CD14-positive monocyte (primary cell): ENCODE data around the gene IRF2. TPM values are rescaled to one million over a fixed set of nuclear protein-coding genes. Genes with fewer than 3 reads are reported as not detected.

ENCODE experiments used
- DNase-seq, 3 donors: peaks; one replicate each; pipeline ENCODE4 v3.0.0-alpha.2; 2011 to 2022
- H2AFZ ChIP-seq: 2 replicates; pipeline ENCODE4 v1.6.0; 2012; ENCODE audit warnings: mild to moderate bottlenecking, low read depth, low read length, inconsistent platforms; ENCODE audit not compliant: insufficient read depth, poor library complexity, severe bottlenecking
- H3K27ac ChIP-seq, 2 donors: 1 replicate in 1 of 2; 2 replicates in 1 of 2; pipeline ENCODE4 v1.5.1; 2012 to 2013; ENCODE audit warnings: low read length in 2 of 2, control low read depth in 1 of 2, inconsistent platforms in 1 of 2, low read depth in 1 of 2, mild to moderate bottlenecking in 1 of 2
- H3K27me3 ChIP-seq, 2 donors: one replicate each; pipeline versions ENCODE4 v1.6.0 to v1.6.1; 2011 to 2013; ENCODE audit warnings: low read length in 2 of 2; ENCODE audit not compliant: control insufficient read depth in 2 of 2, insufficient read depth in 2 of 2
- H3K36me3 ChIP-seq, 2 donors: replicated peaks in 1 of 2; 1 replicate in 1 of 2; 2 replicates in 1 of 2; pipeline versions ENCODE4 v1.5.1 to v1.6.1; 2012 to 2013; ENCODE audit warnings: low read length in 2 of 2, control low read depth in 1 of 2, inconsistent platforms in 1 of 2, mild to moderate bottlenecking in 1 of 2; ENCODE audit not compliant: insufficient read depth in 2 of 2, control insufficient read depth in 1 of 2
- H3K4me1 ChIP-seq, 2 donors: 1 replicate in 1 of 2; 2 replicates in 1 of 2; pipeline versions ENCODE4 v1.5.1 to v1.6.1; 2012 to 2013; ENCODE audit warnings: low read length in 2 of 2, control low read depth in 1 of 2, inconsistent platforms in 1 of 2, mild to moderate bottlenecking in 1 of 2, moderate library complexity in 1 of 2; ENCODE audit not compliant: insufficient read depth in 2 of 2, control insufficient read depth in 1 of 2
- H3K4me2 ChIP-seq: replicated peaks from 2 replicates; pipeline ENCODE3; 2012; ENCODE audit warnings: low read length, moderate library complexity, mild to moderate bottlenecking; ENCODE audit not compliant: poor library complexity, severe bottlenecking; ENCODE audit errors: extremely low read depth
- H3K4me3 ChIP-seq, 3 experiments: fragments of 200-600 bp in 1 of 3; sonication (generic) in 1 of 3; replicated peaks in 1 of 3; 1 replicate in 2 of 3; 2 replicates in 1 of 3; pipeline ENCODE4 v1.5.1; 2011 to 2013; ENCODE audit warnings: low read length in 3 of 3, mild to moderate bottlenecking in 3 of 3, control low read depth in 2 of 3, low read depth in 2 of 3, inconsistent platforms in 1 of 3, moderate library complexity in 1 of 3
- H3K79me2 ChIP-seq: 2 replicates; pipeline ENCODE4 v1.6.0; 2012; ENCODE audit warnings: mild to moderate bottlenecking, control low read depth, inconsistent platforms, low read length, moderate library complexity; ENCODE audit not compliant: insufficient read depth
- H3K9ac ChIP-seq: 2 replicates; pipeline ENCODE4 v1.6.0; 2017; ENCODE audit warnings: low read length, mild to moderate bottlenecking; ENCODE audit not compliant: insufficient read depth, poor library complexity, severe bottlenecking
- H3K9me3 ChIP-seq, 2 donors: replicated peaks in 1 of 2; 1 replicate in 1 of 2; 2 replicates in 1 of 2; pipeline versions ENCODE4 v1.5.1 to v1.6.1; 2012 to 2013; ENCODE audit warnings: low read length in 2 of 2, control low read depth in 1 of 2; ENCODE audit not compliant: control insufficient read depth in 1 of 2, insufficient read depth in 1 of 2
- H4K20me1 ChIP-seq: 2 replicates; pipeline ENCODE4 v1.6.0; 2012; ENCODE audit warnings: mild to moderate bottlenecking, low read length, control low read depth, moderate library complexity; ENCODE audit not compliant: insufficient read depth
- H3K27ac Mint-ChIP-seq, 7 donors: one replicate each; pipeline ENCODE4 v1.8.0; 2020; ENCODE audit warnings: mild to moderate bottlenecking in 7 of 7, mixed read lengths in 7 of 7, moderate library complexity in 6 of 7, inconsistent platforms in 2 of 7
- H3K27me3 Mint-ChIP-seq, 3 donors: one replicate each; pipeline ENCODE4 v1.8.0; 2021 to 2022; ENCODE audit warnings: low read depth in 3 of 3, mild to moderate bottlenecking in 3 of 3, mixed read lengths in 3 of 3, moderate library complexity in 3 of 3, inconsistent platforms in 1 of 3
- H3K36me3 Mint-ChIP-seq, 2 donors: one replicate each; pipeline ENCODE4 v1.8.0; 2020; ENCODE audit warnings: mixed read lengths in 2 of 2, inconsistent platforms in 1 of 2, mild to moderate bottlenecking in 1 of 2
- H3K4me1 Mint-ChIP-seq: one replicate; pipeline ENCODE4 v1.8.0; 2020; ENCODE audit warnings: mild to moderate bottlenecking, mixed read lengths
- H3K4me3 Mint-ChIP-seq, 2 donors: one replicate each; pipeline ENCODE4 v1.8.0; 2020; ENCODE audit warnings: mild to moderate bottlenecking in 2 of 2, mixed read lengths in 2 of 2, moderate library complexity in 1 of 2
- H3K9me3 Mint-ChIP-seq, 7 donors: one replicate each; pipeline ENCODE4 v1.8.0; 2020 to 2022; ENCODE audit warnings: mixed read lengths in 7 of 7, mild to moderate bottlenecking in 6 of 7, moderate library complexity in 6 of 7, inconsistent platforms in 2 of 7
- CTCF ChIP-seq: fragments of 200-600 bp; IDR thresholded peaks from one replicate; pipeline ENCODE4 v1.8.0; 2022; ENCODE audit warnings: antibody characterized with exemption, mild to moderate bottlenecking
- WGBS: methylation state at CpG from one replicate; pipeline ENCODE4 v1.1.5; 2013; ENCODE audit warnings: missing lambda C conversion rate; ENCODE audit not compliant: insufficient coverage; 5-methylcytosine and 5-hydroxymethylcytosine counted together
- intact Hi-C, 2 donors: fragments of 100-400 bp; cut with micrococcal nuclease; formaldehyde crosslinking; loops; one replicate each; pipeline versions ENCODE4 v1.15.0 to v1.15.1; 2023
- polyA plus RNA-seq, 3 donors: library from polyadenylated mRNA; depleted of rRNA in 1 of 3; unstranded in 2 of 3; stranded (reverse) in 1 of 3; fragments of 300-500 nt in 2 of 3; fragments of >200 nt in 1 of 3; fragmentation: Illumina TruSeq in 2 of 3; gene quantifications; 1 replicate in 2 of 3; 2 replicates in 1 of 3; pipeline ENCODE4 v1.2.3, GENCODE V29; 2012 to 2021

IRF2 gene
- polyA plus RNA-seq, 3 donors, result 51.3 to 76.8 (median 56.1) TPM

DNA sequence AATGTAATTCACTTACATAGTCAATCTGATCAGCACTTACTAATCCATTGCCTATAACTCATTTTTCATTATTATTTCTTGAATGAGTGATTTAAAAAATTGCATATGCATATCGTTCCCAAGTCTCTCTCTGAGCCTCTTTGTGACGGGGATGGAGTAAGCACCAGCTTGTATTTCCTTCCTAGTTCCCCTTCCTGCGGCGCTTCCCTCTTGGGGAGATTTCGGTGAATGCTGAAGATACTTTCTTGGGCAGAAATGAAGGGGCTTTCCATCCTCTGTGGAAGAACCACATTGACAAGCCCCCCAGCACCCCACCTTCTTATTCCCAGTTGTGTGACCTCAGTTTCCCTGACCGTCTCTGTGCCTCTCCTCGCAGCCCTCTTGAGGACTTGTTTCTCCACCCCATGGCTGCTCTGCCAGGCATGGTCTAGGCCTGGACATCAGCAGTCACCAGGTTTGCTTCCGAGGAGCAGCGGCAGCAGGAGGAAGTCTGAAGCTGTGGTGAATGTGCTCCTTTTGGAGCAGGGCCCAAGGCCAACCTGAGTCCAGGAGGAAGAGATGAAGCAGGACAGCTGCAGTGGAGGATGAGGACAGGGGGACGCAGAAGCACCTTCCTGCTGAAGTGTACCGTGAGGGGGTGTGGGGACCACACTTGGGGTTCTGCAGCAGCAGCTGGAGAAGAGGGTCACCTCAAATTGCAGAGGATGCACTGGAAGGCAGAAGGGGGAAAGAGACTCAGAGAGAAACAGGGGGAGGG lies 124.9 kb downstream of the IRF2 start:
- WGBS, result 47% methylated on average over 6 of the region's 11 CpGs
- peaks cover 73 to 77% of the 10 kb centered on the region in 2 donors for H3K4me1 ChIP-seq
- peak overlapping the region in 1 of 2 donors; percentile 83 for H3K4me3 Mint-ChIP-seq

More for the DNA sequence above, 124.9 kb downstream of the IRF2 start:
- peak overlapping the region in 1 of 3 experiments; percentile 55 for H3K4me3 ChIP-seq
- peak overlapping the region; percentile 64 for H2AFZ ChIP-seq
- Mint-ChIP-seq H3K27me3 (peaks cover 0 to 9% (median 0%) of the 10 kb centered on the region in 3 donors), H3K4me1 (peaks cover 81% of the 10 kb centered on the region), H3K9me3 (no peaks in the 10 kb centered on the region), H3K27ac (peak overlapping the region; percentile 92 to 99 (median 98)), H3K36me3 (peaks cover 0 to 9% of the 10 kb centered on the region in 2 donors)
- H3K27me3 ChIP-seq, result no peaks in the 10 kb centered on the region
- H3K9ac ChIP-seq, result peak overlapping the region; percentile 73
- no peaks in the 10 kb centered on the region for H3K79me2 ChIP-seq
- peak; percentile 49 to 86 (median 67) for DNase-seq
- H3K27ac ChIP-seq, result peak overlapping the region; percentile 97 to 98
- intact Hi-C loops, result loop anchor here (5.0 to 10.0 kb wide), 6 partner anchors 43 to 952 kb away; partner anchors contain the start of gene IRF2 (in 1 of the 2)
- no peaks in the 10 kb centered on the region for H3K36me3 ChIP-seq
- no peak for TF ChIP-seq CTCF
- no peaks in the 10 kb centered on the region for H3K9me3 ChIP-seq
- no peaks in the 10 kb centered on the region for H4K20me1 ChIP-seq
- H3K4me2 ChIP-seq, result peak overlapping the region; percentile 65
